GM12878 (cell line): ENCODE results near the gene LCT.

Experiments
- CHD1 ChIP-seq: IDR thresholded peaks from 2 replicates; pipeline ENCODE4 v1.6.1; 2012; ENCODE audit warnings: low read depth, low read length, improper control_type of control experiment
- CTCF ChIP-seq, 3 experiments: IDR thresholded peaks in 2 of 3; conservative IDR thresholded peaks in 1 of 3; 2 replicates each; pipeline ENCODE4 v1.5.1; 2011; ENCODE audit warnings: low read depth in 3 of 3, low read length in 3 of 3, mild to moderate bottlenecking in 3 of 3, control low read depth in 2 of 3, moderate library complexity in 2 of 3, inconsistent platforms in 1 of 3, mixed read lengths in 1 of 3; ENCODE audit not compliant: control insufficient read depth in 2 of 3, insufficient read depth in 1 of 3; ENCODE audit errors: extremely low read depth in 1 of 3
- ESRRA ChIP-seq: IDR thresholded peaks from 2 replicates; pipeline ENCODE4 v1.6.1; 2012; ENCODE audit warnings: mild to moderate bottlenecking, low read length, improper control_type of control experiment
- HCFC1 ChIP-seq: fragments of 150-350 bp; IDR thresholded peaks from 2 replicates; pipeline ENCODE4 v1.6.1; 2014; ENCODE audit warnings: low read length
- HDAC6 ChIP-seq: fragments of 200-600 bp; sonication (generic); IDR thresholded peaks from one replicate; pipeline ENCODE4 v1.8.0; 2017; ENCODE audit warnings: antibody characterized with exemption; ENCODE audit not compliant: unreplicated experiment
- POLR2AphosphoS5 ChIP-seq: IDR thresholded peaks from 2 replicates; pipeline ENCODE4 v1.6.1; 2011; ENCODE audit warnings: mild to moderate bottlenecking, low read length, inconsistent platforms
- RAD21 ChIP-seq: IDR thresholded peaks from 2 replicates; pipeline ENCODE4 v1.6.1; 2011; ENCODE audit warnings: mild to moderate bottlenecking, low read depth, low read length, moderate library complexity; ENCODE audit not compliant: insufficient read depth
- RELB ChIP-seq: fragments of 450-650 bp; IDR thresholded peaks from 2 replicates; pipeline ENCODE4 v1.6.1; 2017; ENCODE audit warnings: low read depth, mild to moderate bottlenecking, moderate library complexity
- RFX5 ChIP-seq: IDR thresholded peaks from 2 replicates; pipeline ENCODE4 v1.6.1; 2011; ENCODE audit warnings: low read depth, low read length, improper control_type of control experiment

DNA sequence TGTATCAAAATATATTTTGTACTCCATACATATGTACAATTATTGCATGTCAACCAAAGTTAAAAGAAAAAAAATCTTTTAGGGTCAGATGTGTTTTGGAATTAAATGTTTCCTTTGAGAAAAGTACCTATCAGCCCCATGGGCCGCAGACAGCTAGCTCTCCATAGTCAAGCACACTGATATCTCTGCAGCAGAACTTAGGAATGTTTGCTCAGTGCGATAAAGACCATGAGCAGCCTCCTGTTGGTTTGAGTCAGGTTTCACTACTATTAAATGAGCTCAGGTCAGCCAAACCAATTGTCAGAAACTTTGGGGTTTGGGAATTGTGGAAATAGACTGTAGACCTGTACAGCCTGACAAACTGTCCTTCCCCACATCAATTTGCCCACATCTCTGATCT, 33.7 kb downstream of the LCT start:
- TF ChIP-seq CTCF (IDR thresholded peaks at IDR 0.05 in 2 of 3, conservative IDR thresholded peaks at IDR 0.05 in 1 of 3; ENCODE audit: control insufficient read depth in 2 of 3, extremely low read depth in 1 of 3, insufficient read depth in 1 of 3, low read depth in 3 of 3, low read length in 3 of 3) (no peak), ESRRA (no peak), HCFC1 (no peak), RELB (no peak), HDAC6 (no peak), RAD21 (no peak), POLR2AphosphoS5 (no peak), RFX5 (no peak), CHD1 (no peak)
